Stimulated activated naive CD4-positive, alpha-beta T cell treated with Interleukin-2 at 50 U/mL for 16 hours (primary cell): ENCODE measurements around the gene MRPS12.

ENCODE experiments used
- DNase-seq: peaks from one replicate; lab custom pipeline; 2025; lab: John Stamatoyannopoulos, UW

Gene MRPS12

DNA sequence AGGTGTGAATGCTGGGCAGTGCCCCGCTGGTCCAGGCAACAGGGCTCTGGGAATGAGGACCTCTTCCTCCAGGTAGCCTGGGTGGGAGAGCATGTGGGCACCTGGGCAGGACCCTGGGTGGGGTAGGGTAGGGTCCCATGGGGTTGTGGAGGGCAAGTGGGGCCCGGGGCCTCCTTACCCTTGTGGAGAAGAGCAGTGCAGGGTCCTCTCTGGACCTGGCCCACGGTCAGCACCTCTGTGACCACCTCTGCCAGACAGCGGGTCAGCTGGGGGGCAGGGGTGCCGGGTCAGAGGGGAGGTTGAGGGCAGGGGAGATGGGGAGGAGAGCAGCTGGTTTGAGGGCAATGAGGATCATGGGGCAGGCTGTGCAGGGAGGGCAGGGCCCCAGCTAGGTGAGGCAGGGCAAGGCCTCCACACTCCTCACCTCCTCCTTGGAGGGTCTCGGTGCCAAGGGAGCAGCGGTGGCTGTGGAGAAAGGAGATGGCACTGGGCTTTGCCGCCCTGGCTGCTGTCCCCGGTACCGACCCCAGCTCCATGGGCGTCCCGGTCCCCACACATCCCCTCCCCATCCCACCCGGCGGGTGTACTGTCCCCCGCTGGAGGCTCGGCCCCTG is 19.2 kb upstream of the MRPS12 start:
- no peak for DNase-seq

DNA sequence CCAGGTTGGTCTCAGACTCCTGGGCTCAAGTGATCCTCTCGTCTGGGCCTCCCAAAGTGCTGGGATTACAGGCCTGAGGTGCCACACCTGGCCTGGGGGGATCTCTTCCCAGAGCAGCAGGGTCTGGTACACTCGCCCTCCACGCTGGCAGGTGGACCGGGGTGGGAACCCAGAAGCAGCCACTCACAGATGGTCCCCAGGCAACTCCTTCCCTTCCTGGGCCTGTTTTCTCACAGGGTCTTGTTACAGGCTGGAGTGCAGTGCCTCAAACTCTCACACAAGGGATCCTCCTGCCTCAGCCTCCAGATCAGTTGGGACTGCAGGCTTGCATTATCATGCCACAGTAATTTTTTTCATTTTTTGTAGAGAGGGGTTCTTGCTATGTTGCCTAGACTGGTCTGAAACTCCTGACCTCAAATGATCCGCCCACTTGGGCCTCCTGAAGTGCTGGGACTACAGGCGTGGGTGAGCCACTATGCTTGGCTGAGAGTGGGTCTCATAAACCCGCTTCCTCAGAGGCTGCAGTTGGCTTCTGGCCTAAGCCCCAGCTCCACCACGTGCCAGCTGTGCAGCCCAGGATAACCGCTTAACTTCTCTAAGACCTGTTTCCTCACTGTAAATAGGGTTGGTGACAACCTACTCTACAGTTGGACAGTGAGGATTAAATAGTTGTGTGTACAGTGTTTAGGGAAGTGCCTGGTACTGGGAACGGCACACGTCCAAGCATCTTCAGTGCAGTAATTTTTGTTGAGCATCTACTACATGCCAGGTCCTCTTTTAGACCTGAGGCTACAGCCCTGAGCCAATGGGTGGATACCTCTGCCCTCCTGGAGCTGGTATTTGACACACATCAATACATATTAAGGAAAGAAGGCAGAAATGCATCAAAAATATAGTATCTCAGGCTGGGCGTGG is 17.9 kb upstream of the MRPS12 start:
- no peak for DNase-seq

DNA sequence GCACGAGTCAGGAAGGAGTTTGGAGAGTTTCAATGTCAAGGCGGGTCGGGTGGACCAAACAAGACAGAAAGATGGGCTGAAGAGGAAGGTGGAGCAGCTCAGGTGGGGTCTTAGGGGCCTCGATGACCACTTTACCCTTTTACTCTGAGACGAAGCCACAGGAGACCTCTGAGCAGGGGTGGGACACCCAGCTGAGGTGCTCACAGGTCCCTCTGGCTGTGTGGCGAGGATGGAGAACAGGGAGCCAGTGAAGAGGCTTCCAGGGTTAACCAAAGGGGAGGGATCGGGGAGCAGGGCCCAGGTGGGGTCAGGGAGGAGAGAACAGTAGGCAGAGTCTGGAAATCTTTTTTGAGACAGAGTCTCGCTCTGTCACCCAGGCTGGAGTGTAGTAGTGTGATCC is 16.8 kb upstream of the MRPS12 start:
- no peak for DNase-seq

DNA sequence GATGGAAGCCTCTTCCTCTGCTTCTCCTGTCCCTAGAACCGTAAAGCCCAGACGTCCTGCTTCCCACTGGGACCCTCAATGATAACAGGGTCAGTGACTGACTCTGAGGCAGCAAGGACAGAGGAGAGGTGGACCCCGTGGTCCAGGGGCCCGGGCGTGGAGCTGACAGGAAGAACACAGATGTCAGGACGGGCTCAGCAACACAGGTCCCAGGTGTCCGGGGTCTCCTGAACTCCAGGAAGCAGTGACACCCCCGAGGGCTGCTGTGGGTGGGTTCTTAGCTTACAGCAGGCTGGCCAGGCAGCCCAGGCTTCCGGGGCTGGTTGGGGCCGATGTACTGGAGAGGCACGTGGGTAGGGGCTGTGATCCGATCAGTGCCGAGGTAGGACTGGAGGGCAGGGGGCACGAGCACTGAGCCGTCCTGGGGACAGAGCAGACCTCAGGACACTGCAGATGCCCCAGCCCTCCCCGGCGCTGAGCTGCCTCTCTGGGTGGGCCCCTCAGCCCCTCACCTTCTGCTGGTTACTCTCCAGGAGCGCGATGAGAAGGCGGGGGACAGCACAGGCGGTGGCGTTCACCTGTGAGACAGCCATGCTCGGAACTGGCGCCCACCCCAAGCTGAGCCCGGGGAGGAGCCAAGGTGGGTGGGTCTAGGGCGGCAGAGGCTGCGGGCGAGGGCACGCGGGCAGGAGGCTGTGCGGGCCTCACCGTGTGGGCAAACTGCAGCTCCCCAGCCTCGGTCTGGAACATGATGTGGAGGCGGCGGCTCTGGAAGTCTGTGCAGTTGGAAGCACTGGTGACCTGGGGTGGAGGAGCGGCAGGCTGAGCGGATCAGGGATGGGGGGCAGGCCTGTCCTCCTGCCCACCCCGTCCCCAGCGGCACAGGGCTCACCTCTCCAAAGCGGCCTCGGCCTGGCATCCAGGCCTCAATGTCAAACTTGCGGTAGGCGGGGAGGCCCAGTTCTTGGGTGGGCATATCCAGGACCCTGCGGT is 15.1 kb upstream of the MRPS12 start:
- DNase-seq = no peak

DNA sequence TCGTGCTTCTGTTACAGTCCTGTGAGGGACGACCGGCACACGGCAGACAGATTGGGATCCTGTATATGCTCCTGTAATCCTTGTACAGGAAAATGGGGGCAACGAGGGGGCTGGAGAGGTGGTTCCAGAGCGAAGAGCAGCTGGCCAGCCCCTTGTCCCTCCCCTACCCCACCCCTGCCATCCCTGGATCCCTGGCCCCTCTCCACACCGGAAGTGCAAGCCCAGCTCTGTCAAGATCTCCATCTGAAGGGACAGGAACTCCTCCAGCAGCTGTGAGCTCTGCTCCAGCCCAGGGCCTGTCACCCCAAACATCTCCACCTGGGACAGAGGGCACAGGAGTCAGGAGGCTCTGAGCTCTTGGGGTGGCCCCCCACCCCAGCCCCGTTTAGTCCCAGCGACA is 13.2 kb upstream of the MRPS12 start:
- no peak for DNase-seq

DNA sequence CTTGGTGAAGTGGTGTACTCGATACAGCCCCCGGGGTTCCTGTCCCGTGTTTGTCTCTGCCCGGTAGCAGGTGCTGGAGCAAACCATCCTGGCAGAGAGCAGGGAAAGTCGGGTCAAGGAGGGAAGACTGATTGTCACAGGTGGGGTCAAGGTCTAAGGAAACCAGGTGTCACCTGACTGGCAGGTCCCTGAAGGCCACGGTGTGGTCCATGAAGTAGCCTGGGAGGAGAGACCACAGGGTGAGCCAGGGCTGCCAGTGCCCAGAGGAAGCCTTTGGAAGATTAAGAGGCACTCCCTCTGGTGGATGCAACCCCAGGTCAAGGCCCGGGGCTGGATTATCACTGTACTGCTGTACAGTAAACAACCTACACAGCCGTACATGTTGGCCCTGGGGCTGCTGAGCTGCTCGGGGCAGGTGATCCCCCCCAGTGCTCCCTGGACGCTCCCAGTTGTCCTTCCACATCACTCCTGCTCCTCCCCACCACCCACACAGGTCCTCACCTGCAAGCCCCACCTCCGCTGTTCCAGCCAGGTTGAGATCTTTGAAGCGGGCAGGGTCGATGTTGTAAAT is 12.7 kb upstream of the MRPS12 start:
- DNase-seq = no peak

DNA sequence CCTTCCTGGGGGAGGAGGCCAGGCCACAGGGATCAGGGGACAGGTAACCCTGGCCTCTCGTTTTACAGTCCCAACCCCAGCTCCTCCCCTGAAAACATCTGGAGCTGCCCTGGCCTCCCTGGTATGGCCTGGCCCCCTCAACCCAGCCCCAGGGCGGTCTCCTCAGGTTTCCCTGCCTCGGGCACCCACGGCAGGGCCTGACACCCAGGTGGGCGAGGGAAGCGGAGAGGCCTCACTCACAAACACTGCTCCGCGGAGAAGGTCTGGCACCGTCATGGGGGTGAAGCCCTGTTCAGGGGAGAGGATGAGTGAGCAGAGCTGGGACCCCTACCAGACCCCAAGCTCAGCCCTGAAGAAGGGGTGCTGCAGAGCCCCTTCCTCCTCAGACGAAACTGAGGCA is 12.2 kb upstream of the MRPS12 start:
- DNase-seq = no peak

DNA sequence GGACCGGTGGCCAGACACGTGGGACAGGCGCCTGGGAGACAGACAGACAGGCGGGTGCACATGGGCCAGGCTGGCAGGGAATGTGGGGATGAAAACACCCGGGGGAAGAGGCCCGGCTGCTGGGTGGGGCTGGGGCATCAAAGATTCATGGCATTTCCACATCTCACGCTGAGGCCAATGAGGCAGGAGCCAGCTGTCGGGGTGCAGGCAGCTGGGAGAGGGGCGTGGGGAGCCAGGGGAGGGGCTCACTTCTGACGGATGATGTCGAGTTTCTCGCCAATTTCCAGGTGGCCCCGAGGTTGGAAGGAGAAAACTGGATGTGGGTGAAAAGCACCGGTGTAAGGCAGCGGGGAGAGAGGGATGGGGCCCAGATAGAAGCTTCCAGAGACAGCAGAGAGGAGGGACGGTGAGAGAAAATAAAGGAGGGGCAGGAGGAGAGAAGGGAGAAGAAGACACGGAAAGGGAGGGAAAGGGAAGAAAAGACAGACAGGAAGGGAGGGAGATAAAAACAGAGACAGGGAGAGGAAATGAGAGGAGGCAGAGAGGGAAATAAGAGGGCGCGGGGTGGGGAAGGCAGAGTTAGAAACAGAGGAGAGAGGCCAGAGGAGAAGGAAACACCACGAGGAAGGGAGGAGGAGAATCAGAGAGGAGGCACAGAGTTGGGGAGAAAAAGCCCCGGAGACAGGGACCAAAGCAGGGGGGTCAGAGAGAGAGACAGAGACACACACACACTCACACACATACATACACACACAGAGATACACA is 10.7 kb upstream of the MRPS12 start:
- no peak for DNase-seq

DNA sequence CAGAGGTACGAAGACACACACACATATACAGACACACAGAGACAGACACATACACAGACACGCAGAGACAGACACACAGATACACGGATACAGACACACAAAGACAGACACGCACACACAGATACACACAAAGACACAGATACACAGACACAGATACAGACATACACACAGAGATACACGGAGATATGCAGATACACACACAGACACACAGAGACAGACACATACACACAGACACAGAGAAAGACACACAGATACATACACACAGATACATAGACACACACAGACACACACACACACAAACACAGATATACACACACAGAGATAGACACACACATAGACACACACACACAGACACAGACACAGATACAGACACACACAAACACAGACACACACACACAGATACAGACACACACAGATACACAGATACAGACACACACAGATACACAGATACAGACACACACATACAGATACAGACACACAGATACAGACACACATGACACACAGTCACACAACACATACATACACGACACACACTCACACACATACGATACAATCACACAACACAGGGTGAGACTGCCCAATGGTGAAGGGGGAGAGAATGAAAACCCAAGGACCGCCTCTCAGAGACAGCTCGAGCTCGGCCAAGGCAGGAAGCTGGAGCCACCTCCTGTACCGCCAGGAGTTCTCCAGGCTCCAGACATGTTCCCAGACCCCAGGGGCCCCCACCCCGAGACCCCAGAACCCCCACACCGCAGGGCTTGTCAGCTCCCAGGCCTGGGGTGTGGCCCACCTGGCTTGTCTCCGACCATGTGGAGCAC is 9.9 kb upstream of the MRPS12 start:
- DNase-seq = no peak

DNA sequence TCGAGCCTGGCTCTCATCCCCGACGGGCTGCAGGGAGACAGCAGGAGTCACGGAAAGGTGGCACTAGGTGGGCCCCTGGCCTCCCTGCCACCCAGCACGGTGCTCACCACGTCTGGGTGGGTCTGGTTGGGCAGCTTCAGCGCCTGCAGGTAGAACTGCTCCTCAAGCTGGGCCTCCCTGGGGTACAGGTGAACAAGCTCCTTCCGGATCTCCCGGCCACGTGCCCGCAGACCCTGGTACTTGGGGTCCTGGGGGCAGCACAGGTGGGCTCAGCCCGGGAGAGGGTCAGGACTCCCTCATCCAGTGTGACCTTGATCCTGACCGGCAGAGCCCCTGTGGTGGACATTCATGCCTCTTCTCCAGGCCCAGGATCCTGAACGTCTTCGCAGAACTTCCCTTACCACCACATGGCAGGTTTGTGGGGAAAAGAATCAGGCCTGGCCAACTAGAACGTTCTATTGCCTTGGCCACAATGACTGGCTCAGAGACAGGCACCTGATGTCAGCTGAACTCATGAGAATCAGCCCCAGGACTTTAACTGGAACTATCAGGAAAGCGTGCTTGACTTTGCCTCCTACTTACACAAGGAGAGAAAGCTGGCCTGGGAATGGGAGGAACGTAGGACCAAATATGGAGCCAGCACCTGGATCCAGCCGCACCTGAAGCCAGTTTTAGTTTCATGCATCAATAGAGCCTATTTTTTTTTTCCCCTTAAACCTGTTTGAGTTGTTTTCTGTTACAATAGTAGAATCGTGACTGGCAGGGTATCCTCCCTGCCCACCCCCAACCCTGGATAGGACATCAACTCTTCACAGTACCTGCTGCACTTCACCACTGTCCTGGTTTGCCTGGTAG is 9.1 kb upstream of the MRPS12 start:
- no peak for DNase-seq

DNA sequence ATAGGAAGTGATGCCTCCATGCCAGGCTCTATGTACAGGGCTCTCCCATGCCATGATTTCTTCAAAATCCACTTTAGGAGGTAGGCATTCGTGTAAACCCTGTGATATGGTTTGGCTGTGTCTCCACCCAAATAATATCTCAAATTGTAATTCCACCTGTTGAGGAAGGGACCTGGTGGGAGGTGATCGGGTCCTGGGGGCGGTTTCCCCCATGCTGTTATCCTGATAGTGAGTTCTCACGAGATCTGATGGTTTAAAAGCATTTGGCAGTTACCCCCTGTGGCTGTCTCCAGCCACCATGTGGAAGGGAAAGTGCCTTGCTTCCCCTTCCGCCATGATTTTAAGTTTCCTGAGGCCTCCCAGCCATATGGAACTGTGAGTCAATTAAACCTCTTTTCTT is 8.3 kb upstream of the MRPS12 start:
- no peak for DNase-seq

DNA sequence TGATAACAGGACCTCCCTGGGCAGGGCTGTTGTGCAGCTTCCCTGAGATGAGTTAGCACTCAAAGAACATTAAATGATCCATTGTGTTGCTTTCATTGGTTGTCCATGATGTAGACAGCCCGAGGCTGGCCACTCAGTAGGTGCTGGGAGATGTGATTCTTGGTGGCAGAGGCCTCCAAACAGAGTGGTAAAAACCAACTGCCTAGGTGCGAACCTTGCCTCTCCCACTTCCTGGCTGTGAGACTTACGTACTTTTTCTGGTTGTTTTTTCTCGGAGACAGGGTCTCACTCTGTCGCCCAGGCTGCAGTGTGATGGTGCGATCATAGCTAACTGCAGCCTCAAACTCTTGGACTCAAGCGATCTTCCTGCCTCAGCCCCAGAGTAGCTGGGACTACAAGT is 6.4 kb upstream of the MRPS12 start:
- DNase-seq = no peak

DNA sequence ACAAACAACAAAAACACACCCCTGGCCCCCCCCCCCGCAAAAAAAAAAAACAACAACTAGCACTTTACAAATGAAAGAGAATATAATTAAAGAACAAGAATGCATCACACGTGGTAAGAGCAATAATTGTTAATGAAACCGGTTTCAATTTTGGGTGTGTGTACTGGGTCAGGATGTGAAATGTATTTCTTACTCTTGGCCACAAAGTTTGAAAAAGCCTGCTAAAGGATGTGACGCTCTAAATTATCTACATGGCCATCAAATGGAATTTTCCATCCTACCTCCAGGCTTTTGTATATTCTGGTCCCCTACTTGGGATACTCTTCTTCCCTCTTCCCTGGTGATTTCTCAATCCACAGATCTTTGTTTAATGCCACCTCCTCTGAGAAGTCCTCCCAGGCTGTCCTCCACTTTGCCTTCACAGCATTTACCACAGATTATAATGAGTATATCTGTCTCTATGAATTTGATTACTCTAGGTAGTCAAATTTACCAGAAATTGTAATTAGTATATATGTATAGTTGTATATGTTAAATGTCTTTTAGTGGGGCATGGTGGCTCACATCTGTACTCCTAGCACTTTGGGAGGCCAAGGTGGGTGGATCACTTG is 2.2 kb upstream of the MRPS12 start:
- DNase-seq = no peak

DNA sequence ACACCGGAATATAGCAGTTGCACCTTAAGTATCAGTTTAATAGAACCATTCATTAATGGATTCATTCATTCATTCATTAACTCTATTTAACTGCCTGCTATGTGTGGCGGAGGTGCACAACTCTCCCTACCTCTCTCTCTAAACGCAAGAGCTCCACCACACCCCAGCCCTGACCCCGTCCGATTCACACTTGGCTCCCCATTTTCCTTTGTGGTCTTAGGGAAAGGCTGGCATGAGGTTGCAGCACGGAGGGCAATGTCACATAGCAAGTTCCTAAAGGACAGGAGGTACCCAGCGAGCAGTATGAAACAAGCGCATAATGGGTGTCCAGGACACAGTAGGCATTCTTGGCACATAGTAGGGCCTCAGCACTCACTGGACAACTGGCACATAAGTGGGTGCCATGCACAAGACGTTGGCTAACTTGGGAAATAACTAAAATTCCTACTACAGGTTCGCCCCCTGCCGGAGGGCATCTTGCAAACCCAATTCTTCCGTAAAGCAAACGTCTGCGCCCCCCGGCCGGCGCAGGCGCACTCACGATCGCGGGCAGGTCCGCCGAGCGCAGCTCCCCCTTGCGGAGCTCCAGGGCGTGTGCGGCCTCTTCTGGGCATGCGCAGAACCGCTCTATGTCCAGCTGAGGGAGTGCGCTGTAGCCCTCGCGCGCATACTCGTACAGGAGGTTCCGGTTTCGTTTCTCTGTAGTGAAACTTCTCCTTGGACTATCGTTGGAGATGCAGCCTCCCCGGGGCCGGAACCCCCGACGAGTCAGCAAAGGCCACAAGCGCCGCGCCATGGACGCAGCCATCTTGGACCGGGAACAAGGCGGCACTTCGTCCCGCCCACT is 592 bp upstream of the MRPS12 start, which contains the start of gene SARS2:
Gene SARS2, minus strand, starts transcription at position 835 of the 847 bp plus-strand sequence. Its CDS starts 27 bp downstream, at position 808.
- DNase-seq = peak; percentile 93

DNA sequence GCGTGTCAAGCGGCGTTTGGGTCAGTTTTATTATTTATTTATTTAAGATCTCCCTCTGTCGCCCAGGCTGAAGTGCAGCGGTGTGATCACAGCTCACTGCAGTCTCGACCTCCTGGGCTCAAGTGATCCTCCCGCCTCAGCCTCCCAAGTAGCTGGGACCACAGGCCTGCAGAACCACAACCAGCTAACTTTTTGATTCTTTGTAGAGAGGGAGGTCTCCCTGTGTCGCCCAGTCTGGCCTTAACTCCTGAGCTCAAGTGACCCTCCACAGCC is 713 bp downstream of the MRPS12 start:
- no peak for DNase-seq

DNA sequence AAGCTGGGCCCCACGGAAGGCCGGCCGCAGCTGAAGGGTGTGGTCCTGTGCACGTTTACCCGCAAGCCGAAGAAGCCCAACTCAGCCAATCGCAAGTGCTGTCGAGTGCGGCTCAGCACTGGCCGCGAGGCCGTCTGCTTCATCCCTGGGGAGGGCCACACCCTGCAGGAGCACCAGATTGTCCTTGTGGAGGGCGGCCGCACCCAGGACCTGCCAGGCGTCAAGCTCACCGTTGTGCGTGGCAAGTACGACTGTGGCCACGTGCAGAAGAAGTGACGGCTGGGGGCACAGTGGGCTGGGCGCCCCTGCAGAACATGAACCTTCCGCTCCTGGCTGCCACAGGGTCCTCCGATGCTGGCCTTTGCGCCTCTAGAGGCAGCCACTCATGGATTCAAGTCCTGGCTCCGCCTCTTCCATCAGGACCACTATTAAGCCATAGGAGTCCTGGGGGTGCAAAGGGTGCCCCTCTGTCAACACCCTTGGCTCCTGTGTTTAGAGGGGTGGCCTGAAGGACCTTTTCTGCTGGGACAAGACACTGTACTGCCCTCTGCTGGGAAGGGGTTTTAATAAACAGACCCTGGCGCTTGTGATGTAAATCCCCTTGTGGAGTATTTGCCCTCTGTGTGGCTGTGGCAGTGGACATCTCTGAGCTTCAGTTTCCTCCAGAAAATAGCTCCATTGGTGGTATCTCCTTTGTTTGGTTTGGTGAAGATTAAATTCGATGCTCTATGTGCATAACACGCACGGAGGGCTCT is 1.9 kb downstream of the MRPS12 start:
- DNase-seq = peak; percentile 8

DNA sequence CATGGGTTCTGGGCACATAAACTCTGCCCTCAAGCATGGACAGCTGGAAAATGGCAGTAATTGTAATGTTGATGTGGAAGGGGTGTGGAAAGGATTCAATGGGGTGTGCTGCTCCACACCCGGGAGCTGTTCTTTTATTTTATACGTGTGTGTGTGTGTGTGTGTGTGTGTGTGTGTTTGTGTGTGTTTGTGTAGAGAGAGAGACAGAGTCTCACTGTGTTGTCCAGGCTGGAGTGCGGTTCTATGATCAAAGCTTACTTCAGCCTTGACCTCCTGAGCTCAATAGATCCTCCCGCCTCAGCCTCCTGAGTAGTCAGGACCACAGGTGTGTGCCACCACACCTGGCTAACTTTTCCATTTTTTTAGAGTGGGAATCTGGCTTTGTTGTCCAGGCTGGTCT is 2.8 kb downstream of the MRPS12 start:
- DNase-seq = no peak
